Measurements from ENCODE around the gene CAMTA1. TPM values are rescaled to one million over a fixed set of nuclear protein-coding genes. Genes with fewer than 3 reads are reported as not detected.

CAMTA1 gene
- total RNA-seq, 1 experiment from 2014 or later: 118 TPM

DNA sequence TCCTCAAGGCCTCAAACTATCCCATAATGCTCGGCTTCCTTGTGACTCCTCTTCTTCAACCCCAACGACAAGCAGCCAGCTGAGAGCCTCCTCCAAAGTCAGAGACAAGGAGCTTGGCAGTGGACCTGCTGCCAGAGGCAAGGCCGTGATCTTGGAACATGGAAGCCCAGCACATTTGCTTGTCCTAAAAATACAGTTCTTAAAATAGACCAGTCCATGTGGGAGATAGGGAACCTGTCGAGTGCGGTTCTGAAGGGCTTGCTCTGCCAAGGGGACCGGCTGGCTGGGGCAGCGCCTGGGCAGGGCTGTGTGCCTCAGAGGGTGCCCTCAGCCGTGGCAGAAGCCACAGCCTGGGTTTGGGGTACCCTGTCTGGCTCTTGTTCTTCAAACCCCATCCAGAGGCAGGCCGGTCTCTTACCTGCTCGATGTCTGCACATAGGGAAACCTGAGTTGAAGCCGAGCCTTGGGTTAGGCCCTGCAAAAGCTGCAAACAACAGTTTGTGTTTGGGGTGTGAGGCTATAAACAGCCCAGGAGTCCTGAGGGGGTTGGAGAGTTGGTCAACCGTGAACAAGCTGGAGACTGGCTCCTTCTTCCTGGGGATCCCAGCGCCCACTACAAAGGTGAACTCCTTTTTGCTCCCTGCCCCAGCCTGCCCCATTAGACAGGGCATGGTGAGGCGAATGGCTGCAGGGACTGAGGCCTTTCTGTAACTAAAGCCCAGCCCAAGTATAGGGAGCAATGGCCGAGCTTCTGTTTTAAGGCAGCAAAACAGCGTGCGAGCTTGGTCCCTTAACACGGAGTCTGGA is 228.8 kb downstream of the CAMTA1 start:
- Histone ChIP-seq H3K9me2 (replicated peaks; ENCODE audit: insufficient read depth, low read length) (no peaks in the 10 kb centered on the region), H3K4me3 (ENCODE audit: low read length) (no peak overlapping the region), H3K9me3 (ENCODE audit: low read length) (no peaks in the 10 kb centered on the region), H3K4me2 (ENCODE audit: low read depth, low read length, poor library complexity, severe bottlenecking) (no peak overlapping the region), H3K36me3 (ENCODE audit: insufficient read depth, low read length) (no peaks in the 10 kb centered on the region), H2AFZ (ENCODE audit: low read length) (no peak overlapping the region), H3K27me3 (ENCODE audit: low read length) (0 out of 2 replicates have a peak, but pooled peaks cover 2% of the 10 kb centered on the region), H3K79me2 (ENCODE audit: low read length) (no peaks in the 10 kb centered on the region), H3K4me1 (ENCODE audit: low read length) (no peaks in the 10 kb centered on the region), H3K9ac (ENCODE audit: low read length) (no peak overlapping the region), H3K27ac (ENCODE audit: low read length) (no peak overlapping the region), H4K20me1 (ENCODE audit: insufficient read depth, low read depth, low read length) (peaks cover 15% of the 10 kb centered on the region; the same call in 1 of the 2 replicates)
- DNase-seq: no peak

DNA sequence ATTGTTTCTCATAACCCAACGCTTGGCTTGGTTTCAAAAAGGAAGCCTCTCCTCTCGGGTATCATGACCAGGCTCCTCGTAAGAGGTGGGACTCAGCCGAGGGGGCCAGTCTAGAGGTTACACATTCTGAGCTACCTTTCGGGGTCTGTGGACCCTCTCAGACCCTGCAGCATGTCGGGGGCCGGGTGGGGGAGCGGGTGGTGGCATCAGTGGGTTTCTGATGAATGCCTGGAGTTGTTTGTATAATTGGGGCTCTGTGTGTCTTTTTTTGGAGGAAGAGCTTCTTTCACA is 229.3 kb downstream of the CAMTA1 start:
- DNase-seq: no peak
- Histone ChIP-seq H3K4me1 (ENCODE audit: low read length) (no peaks in the 10 kb centered on the region), H3K27me3 (ENCODE audit: low read length) (0 out of 2 replicates have a peak, but pooled peaks cover 2% of the 10 kb centered on the region), H3K9me2 (replicated peaks; ENCODE audit: insufficient read depth, low read length) (no peaks in the 10 kb centered on the region), H3K4me3 (ENCODE audit: low read length) (no peak overlapping the region), H4K20me1 (ENCODE audit: insufficient read depth, low read depth, low read length) (peaks cover 15% of the 10 kb centered on the region; the same call in 1 of the 2 replicates), H3K9ac (ENCODE audit: low read length) (no peak overlapping the region), H3K27ac (ENCODE audit: low read length) (no peak overlapping the region), H3K9me3 (ENCODE audit: low read length) (no peaks in the 10 kb centered on the region), H3K79me2 (ENCODE audit: low read length) (no peaks in the 10 kb centered on the region), H3K4me2 (ENCODE audit: low read depth, low read length, poor library complexity, severe bottlenecking) (no peak overlapping the region), H2AFZ (ENCODE audit: low read length) (no peak overlapping the region), H3K36me3 (ENCODE audit: insufficient read depth, low read length) (no peaks in the 10 kb centered on the region)

DNA sequence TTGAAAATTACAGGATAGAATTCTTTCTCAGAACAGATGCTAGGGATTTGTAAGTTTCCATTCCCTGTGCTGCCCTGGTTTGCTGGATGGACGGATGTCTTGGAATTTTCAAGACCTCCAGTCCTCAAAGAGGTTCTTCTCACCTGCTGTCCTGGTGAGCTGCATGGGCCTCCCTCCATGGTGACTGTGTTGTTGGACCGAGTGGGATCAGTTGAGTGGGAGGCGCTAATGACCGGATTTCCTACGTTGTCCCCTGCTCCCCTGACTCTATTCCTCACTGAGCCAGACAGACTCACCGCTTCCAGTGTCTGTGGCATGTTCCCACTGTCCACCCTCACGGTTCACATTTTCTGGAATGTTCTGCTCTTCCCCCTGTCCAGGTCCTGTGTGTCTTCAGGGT is 229.8 kb downstream of the CAMTA1 start:
- no peak for DNase-seq
- 0 out of 2 replicates have a peak, but pooled peaks cover 2% of the 10 kb centered on the region for H3K27me3 ChIP-seq (ENCODE audit: low read length)
- no peak overlapping the region for H2AFZ ChIP-seq (ENCODE audit: low read length)
- H3K9me3 ChIP-seq (ENCODE audit: low read length): no peaks in the 10 kb centered on the region
- H4K20me1 ChIP-seq (ENCODE audit: insufficient read depth, low read depth, low read length): peaks cover 15% of the 10 kb centered on the region; the same call in 1 of the 2 replicates
- H3K79me2 ChIP-seq (ENCODE audit: low read length): no peaks in the 10 kb centered on the region
- H3K9ac ChIP-seq (ENCODE audit: low read length): no peak overlapping the region
- no peak overlapping the region for H3K4me3 ChIP-seq (ENCODE audit: low read length)
- H3K9me2 ChIP-seq (replicated peaks; ENCODE audit: insufficient read depth, low read length): no peaks in the 10 kb centered on the region
- no peaks in the 10 kb centered on the region for H3K36me3 ChIP-seq (ENCODE audit: insufficient read depth, low read length)
- no peak overlapping the region for H3K4me2 ChIP-seq (ENCODE audit: low read depth, low read length, poor library complexity, severe bottlenecking)
- H3K4me1 ChIP-seq (ENCODE audit: low read length): no peaks in the 10 kb centered on the region
- no peak overlapping the region for H3K27ac ChIP-seq (ENCODE audit: low read length)

DNA sequence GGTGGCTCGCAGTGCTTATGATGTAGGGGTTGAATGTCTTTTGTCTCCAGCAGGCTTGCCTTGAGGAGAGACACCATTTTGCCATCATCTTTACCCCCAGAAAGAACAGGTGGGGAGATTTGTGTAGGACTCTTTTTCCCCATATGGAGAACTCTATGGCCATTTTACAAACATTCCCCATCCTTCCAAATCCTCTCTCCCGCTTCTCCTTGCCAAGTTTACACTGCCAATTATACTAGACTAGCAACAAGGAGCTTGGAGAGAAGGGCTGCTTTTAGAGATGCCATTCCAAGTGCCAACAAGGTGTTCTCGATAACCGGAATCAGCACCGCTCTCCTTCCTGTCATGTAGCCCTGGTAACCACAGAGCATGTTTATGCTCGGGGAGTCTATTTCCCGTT is 233.1 kb downstream of the CAMTA1 start:
- no peaks in the 10 kb centered on the region for H3K79me2 ChIP-seq (ENCODE audit: low read length)
- H3K27me3 ChIP-seq (ENCODE audit: low read length): 0 out of 2 replicates have a peak, but pooled peaks cover 2% of the 10 kb centered on the region
- H3K4me2 ChIP-seq (ENCODE audit: low read depth, low read length, poor library complexity, severe bottlenecking): no peak overlapping the region
- peaks cover 21% of the 10 kb centered on the region; the same call in 1 of the 2 replicates for H4K20me1 ChIP-seq (ENCODE audit: insufficient read depth, low read depth, low read length)
- H3K4me3 ChIP-seq (ENCODE audit: low read length): no peak overlapping the region
- no peaks in the 10 kb centered on the region for H3K36me3 ChIP-seq (ENCODE audit: insufficient read depth, low read length)
- no peaks in the 10 kb centered on the region for H3K9me2 ChIP-seq (replicated peaks; ENCODE audit: insufficient read depth, low read length)
- no peak overlapping the region for H2AFZ ChIP-seq (ENCODE audit: low read length)
- no peaks in the 10 kb centered on the region for H3K9me3 ChIP-seq (ENCODE audit: low read length)
- DNase-seq: no peak
- no peak overlapping the region for H3K27ac ChIP-seq (ENCODE audit: low read length)
- no peaks in the 10 kb centered on the region for H3K4me1 ChIP-seq (ENCODE audit: low read length)
- no peak overlapping the region for H3K9ac ChIP-seq (ENCODE audit: low read length)

DNA sequence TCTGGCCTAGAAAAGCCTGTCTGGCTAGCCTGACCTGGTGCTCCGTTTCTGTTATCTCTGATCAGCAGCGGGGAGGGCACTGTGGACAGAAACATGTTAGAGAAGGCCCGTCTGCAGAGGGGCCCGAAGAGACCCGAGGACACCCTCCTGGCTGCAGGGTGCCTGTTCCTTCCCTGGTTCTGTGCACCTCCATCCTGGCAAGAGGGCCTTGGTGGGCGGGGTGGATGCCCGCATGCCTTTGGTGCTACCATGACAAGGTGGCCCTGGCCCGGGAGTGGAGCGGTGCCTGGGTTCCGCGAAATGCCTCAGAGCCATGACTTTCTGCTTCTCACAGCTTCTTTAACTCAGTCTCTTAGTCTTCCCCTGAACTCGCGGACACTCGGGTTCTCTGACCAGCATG is 233.6 kb downstream of the CAMTA1 start:
- Histone ChIP-seq H3K4me3 (ENCODE audit: low read length) (no peak overlapping the region), H3K4me1 (ENCODE audit: low read length) (no peaks in the 10 kb centered on the region), H4K20me1 (ENCODE audit: insufficient read depth, low read depth, low read length) (peaks cover 21% of the 10 kb centered on the region; the same call in 1 of the 2 replicates), H3K79me2 (ENCODE audit: low read length) (no peaks in the 10 kb centered on the region), H3K9me3 (ENCODE audit: low read length) (no peaks in the 10 kb centered on the region), H3K9ac (ENCODE audit: low read length) (no peak overlapping the region), H3K9me2 (replicated peaks; ENCODE audit: insufficient read depth, low read length) (no peaks in the 10 kb centered on the region), H3K4me2 (ENCODE audit: low read depth, low read length, poor library complexity, severe bottlenecking) (no peak overlapping the region), H3K36me3 (ENCODE audit: insufficient read depth, low read length) (no peaks in the 10 kb centered on the region), H2AFZ (ENCODE audit: low read length) (no peak overlapping the region), H3K27me3 (ENCODE audit: low read length) (0 out of 2 replicates have a peak, but pooled peaks cover 2% of the 10 kb centered on the region), H3K27ac (ENCODE audit: low read length) (no peak overlapping the region)
- DNase-seq: no peak

DNA sequence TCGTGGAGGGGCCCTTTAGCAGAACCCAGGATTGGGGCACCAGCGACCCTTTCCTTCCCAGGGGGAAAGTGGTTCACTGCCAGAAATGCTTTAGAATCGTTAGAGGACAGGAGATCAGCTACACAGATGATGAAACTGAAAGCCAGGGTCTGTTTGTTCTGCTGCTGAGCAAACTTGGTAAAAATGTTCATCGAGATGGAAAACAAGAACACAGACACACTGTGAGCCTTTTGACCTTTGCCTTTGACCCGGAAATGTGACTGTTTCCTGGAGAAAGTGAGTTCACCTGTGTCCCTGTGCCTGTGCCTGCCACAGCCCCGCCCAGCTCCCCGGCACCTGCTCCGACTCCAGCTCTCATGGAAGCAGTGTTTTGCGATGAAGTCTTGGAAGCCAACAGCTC is 234.3 kb downstream of the CAMTA1 start:
- no peak overlapping the region for H3K27ac ChIP-seq (ENCODE audit: low read length)
- H2AFZ ChIP-seq (ENCODE audit: low read length): no peak overlapping the region
- H4K20me1 ChIP-seq (ENCODE audit: insufficient read depth, low read depth, low read length): peaks cover 15% of the 10 kb centered on the region; the same call in 1 of the 2 replicates
- DNase-seq: no peak
- no peaks in the 10 kb centered on the region for H3K9me3 ChIP-seq (ENCODE audit: low read length)
- H3K9me2 ChIP-seq (replicated peaks; ENCODE audit: insufficient read depth, low read length): no peaks in the 10 kb centered on the region
- H3K4me2 ChIP-seq (ENCODE audit: low read depth, low read length, poor library complexity, severe bottlenecking): no peak overlapping the region
- no peaks in the 10 kb centered on the region for H3K36me3 ChIP-seq (ENCODE audit: insufficient read depth, low read length)
- no peaks in the 10 kb centered on the region for H3K79me2 ChIP-seq (ENCODE audit: low read length)
- no peaks in the 10 kb centered on the region for H3K4me1 ChIP-seq (ENCODE audit: low read length)
- no peak overlapping the region for H3K4me3 ChIP-seq (ENCODE audit: low read length)
- no peak overlapping the region for H3K9ac ChIP-seq (ENCODE audit: low read length)
- H3K27me3 ChIP-seq (ENCODE audit: low read length): 0 out of 2 replicates have a peak, but pooled peaks cover 2% of the 10 kb centered on the region

- H3K4me2 ChIP-seq (ENCODE audit: low read depth, low read length, poor library complexity, severe bottlenecking): no peak overlapping the region
- no peaks in the 10 kb centered on the region for H3K27me3 ChIP-seq (ENCODE audit: low read length)
- no peak overlapping the region for H3K27ac ChIP-seq (ENCODE audit: low read length)
- H3K4me3 ChIP-seq (ENCODE audit: low read length): no peak overlapping the region
- no peak overlapping the region for H2AFZ ChIP-seq (ENCODE audit: low read length)
- no peaks in the 10 kb centered on the region for H3K9me3 ChIP-seq (ENCODE audit: low read length)
- no peak for DNase-seq
- H3K9ac ChIP-seq (ENCODE audit: low read length): no peak overlapping the region
- no peaks in the 10 kb centered on the region for H3K4me1 ChIP-seq (ENCODE audit: low read length)
- no peaks in the 10 kb centered on the region for H3K9me2 ChIP-seq (replicated peaks; ENCODE audit: insufficient read depth, low read length)
- H3K36me3 ChIP-seq (ENCODE audit: insufficient read depth, low read length): no peaks in the 10 kb centered on the region
- H4K20me1 ChIP-seq (ENCODE audit: insufficient read depth, low read depth, low read length): 0 out of 2 replicates have a peak, but pooled peaks cover 6% of the 10 kb centered on the region
- no peaks in the 10 kb centered on the region for H3K79me2 ChIP-seq (ENCODE audit: low read length)
These were observed 236.8 kb downstream of the CAMTA1 start for GRCh38 chr1:7022058-7022457.

GRCh38 chr1:7025013-7025412 is 239.8 kb downstream of the CAMTA1 start:
- Histone ChIP-seq H3K79me2 (ENCODE audit: low read length) (no peaks in the 10 kb centered on the region), H4K20me1 (ENCODE audit: insufficient read depth, low read depth, low read length) (0 out of 2 replicates have a peak, but pooled peaks cover 6% of the 10 kb centered on the region), H3K27ac (ENCODE audit: low read length) (no peak overlapping the region)

More at GRCh38 chr1:7025013-7025412, 239.8 kb downstream of the CAMTA1 start:
- Histone ChIP-seq H3K4me3 (ENCODE audit: low read length) (no peak overlapping the region), H3K36me3 (ENCODE audit: insufficient read depth, low read length) (no peaks in the 10 kb centered on the region), H3K9me2 (replicated peaks; ENCODE audit: insufficient read depth, low read length) (no peaks in the 10 kb centered on the region), H3K27me3 (ENCODE audit: low read length) (no peaks in the 10 kb centered on the region), H2AFZ (ENCODE audit: low read length) (no peak overlapping the region), H3K9me3 (ENCODE audit: low read length) (no peaks in the 10 kb centered on the region), H3K4me2 (ENCODE audit: low read depth, low read length, poor library complexity, severe bottlenecking) (no peak overlapping the region), H3K9ac (ENCODE audit: low read length) (no peak overlapping the region), H3K4me1 (ENCODE audit: low read length) (no peaks in the 10 kb centered on the region)
- no peak for DNase-seq
